GM18520 (cell line): ENCODE data around the gene CDX2.

Source experiments
- ATAC-seq: cut with Tn5 transposase; IDR thresholded peaks from one replicate; pipeline ENCODE4 v1.9.1; 2021; ENCODE audit not compliant: unreplicated experiment

CDX2 gene

GRCh38 chr13:27933118-27933517 lies 36.0 kb downstream of the CDX2 start:
- ATAC-seq = no peak

- no peak for ATAC-seq
Observed at GRCh38 chr13:27929868-27930267, 39.2 kb downstream of the CDX2 start.

- ATAC-seq = no peak
Observed at GRCh38 chr13:27928805-27929753, 40.0 kb downstream of the CDX2 start.

DNA sequence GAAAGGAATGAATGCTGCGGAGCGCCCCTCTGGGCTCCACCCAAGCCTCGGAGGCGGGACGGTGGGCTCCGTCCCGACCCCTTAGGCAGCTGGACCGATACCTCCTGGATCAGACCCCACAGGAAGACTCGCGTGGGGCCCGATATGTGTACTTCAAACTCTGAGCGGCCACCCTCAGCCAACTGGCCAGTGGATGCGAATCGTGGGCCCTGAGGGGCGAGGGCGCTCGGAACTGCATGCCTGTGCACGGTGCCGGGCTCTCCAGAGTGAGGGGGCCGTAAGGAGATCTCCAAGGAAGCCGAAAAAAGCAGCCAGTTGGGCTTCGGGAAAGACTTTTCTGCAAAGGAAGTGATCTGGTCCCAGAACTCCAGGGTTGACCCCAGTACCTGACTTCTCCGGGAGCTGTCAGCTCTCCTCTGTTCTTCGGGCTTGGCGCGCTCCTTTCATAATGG lies 40.7 kb downstream of the CDX2 start:
- ATAC-seq = no peak

- ATAC-seq = no peak
Observed at GRCh38 chr13:27927444-27928352, 41.4 kb downstream of the CDX2 start.

DNA sequence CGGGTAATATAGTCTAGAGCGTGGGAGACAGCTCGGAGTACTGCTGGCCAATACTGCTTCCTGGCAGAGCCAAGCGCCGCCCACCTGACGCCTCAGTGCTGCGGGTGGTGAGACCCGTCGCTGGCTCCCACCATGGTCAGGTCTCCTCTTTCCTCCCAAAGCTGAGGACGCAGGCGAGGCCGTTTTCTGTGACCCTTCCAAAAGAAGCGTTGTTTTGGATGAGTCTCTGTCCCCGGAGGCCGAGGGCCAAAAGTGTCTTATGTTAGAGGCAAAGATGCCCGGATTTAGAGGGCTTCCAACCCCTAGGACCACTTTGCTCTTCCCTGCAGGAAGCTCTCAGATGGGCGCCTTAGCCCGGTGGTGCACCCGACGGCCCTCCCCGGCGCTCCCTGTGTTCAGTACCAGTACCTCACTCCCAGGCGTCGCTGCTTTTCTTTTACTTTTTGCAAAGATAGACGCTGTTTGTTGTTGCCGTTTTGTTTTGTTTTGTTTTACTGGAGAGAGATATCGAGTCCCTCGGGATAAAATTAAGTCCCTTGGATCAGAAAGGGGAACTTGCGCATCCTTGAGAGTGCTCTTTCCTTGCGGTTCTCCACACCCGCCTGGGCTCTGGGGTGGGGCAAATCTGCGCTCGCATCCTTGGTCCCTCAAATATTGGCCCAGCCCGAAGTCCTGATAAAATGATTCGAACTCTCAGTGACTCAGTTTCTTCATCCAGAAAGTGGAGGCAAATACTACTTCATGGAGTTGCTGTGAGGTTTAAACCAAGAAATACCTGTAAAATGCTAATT lies 42.3 kb downstream of the CDX2 start:
- no peak for ATAC-seq

GRCh38 chr13:27925220-27925991 lies 43.7 kb downstream of the CDX2 start:
- no peak for ATAC-seq

DNA sequence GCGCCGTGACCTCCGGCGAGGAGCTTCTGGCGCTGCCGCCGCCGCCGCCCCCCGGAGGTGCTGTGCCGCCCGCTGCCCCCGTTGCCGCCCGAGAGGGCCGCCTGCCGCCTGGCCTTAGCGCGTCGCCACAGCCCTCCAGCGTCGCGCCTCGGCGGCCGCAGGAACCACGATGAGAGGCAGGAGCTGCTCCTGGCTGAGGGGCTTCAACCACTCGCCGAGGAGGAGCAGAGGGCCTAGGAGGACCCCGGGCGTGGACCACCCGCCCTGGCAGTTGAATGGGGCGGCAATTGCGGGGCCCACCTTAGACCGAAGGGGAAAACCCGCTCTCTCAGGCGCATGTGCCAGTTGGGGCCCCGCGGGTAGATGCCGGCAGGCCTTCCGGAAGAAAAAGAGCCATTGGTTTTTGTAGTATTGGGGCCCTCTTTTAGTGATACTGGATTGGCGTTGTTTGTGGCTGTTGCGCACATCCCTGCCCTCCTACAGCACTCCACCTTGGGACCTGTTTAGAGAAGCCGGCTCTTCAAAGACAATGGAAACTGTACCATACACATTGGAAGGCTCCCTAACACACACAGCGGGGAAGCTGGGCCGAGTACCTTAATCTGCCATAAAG lies 44.5 kb downstream of the CDX2 start:
- no peak for ATAC-seq

- ATAC-seq = no peak
Observed at GRCh38 chr13:27923794-27924528, 45.2 kb downstream of the CDX2 start.

DNA sequence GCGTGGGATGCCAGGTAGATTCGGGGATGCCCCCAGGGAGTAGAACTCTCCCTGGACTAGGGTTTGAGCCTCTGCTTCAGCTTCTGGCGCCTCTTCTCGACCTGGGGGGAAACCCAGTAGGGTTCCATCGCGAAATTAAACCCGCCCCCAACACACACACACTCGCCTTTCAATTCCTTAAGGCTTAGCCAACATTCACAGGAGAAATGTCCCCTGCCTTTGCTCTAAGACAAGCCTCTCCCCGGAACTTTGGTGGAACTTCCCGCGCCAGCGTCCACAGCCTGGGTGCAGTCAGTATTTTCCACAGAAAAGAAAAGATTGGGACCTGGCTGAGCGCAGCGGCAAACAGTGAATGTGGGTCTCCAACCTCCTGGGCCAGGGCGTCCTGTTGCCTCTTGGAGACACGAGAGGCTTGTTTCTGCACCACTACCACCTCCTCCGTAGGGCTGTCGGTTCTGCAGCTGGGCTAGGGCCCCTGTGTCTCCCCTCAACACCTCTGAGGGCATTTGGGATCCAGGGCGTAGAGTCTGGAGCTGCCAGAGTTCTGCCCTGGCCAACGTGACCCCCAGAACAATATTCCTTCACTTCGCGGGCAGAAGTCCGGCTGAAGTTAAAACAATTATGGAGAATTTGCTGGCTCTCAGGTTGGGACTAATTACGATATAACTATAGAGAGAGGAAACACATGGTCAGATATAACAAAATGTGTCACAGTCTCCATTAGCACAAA lies 46.1 kb downstream of the CDX2 start:
- no peak for ATAC-seq

- ATAC-seq = no peak
Observed at GRCh38 chr13:27921961-27922882, 46.9 kb downstream of the CDX2 start.

DNA sequence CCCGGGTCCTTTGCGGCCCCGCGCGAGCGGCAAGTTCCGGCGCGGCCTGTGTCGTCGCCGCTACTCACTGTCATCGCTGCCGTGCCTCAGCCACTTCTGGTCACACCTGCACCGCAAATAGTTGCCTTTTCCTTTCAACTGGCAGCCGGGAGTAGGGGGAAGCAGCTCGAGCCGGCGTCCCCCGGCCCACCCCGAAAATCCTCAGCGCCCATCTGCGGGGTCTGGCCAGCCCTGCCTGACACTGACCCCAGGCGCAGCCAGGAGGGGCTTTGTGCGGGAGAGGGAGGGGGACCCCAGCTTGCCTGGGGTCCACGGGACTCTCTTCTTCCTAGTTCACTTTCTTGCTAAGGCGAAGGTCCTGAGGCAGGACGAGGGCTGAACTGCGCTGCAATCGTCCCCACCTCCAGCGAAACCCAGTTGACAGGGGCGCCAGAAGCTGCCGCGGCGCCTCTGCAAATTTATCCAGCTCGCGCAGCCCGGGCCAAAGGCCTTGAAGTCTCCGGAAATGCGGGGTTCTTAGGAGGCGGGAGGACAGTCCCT lies 47.6 kb downstream of the CDX2 start:
- ATAC-seq = no peak

DNA sequence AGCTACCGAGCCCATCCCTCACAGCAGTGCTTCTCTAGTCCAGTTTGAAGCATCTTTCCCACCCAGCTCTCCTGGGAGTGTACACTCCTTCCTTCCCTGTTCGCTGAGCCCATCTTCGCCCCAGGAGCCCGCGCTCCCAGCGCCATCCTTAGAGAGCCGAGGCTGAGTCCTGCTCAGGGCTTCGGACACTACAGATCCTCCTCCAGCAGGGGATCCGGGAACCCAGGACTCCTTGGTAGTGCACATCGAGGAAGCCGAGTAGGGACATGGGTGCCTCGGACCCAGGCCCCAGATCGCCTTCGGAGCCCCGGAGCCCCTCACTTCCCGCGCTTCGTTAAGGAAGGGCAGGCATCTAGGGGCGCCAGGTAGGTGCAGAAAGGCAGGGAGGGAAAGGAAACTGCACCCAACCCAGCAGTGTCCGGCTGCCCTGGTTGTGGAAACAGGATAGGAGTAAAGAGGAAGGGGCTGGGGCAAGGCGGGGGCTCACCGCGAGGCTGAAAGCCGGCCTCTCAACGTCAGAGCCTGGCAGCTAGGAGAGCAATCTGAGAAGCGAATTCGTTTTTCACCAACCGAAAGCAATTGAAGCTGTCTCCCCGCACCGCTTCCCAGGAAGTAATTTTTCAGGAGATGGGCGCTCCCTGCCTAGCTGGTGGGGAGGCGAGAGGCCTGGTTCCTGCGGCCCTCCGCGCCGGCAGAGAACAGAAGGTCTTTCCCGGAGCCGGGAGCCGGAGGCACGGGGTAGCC lies 48.3 kb downstream of the CDX2 start:
- ATAC-seq = no peak

GRCh38 chr13:27919934-27920676 lies 49.0 kb downstream of the CDX2 start, which contains the start of gene PDX1:
PDX1 (plus strand) TSS chr13:27920000; CDS start chr13:27920139, 139 bp downstream.
- ATAC-seq = no peak

- no peak for ATAC-seq
Observed at GRCh38 chr13:27919659-27919933, 49.5 kb downstream of the CDX2 start.
